CD14-positive monocyte (primary cell): Measurements from ENCODE around the gene OSBPL10. TPM values are rescaled to one million over a fixed set of nuclear protein-coding genes. Genes with fewer than 3 reads are reported as not detected.

Experiments
- DNase-seq, 3 donors: peaks; one replicate each; pipeline ENCODE4 v3.0.0-alpha.2; 2011 to 2022
- H2AFZ ChIP-seq: 2 replicates; pipeline ENCODE4 v1.6.0; 2012; ENCODE audit warnings: mild to moderate bottlenecking, low read depth, low read length, inconsistent platforms; ENCODE audit not compliant: insufficient read depth, poor library complexity, severe bottlenecking
- H3K27ac ChIP-seq, 2 donors: 1 replicate in 1 of 2; 2 replicates in 1 of 2; pipeline ENCODE4 v1.5.1; 2012 to 2013; ENCODE audit warnings: low read length in 2 of 2, control low read depth in 1 of 2, inconsistent platforms in 1 of 2, low read depth in 1 of 2, mild to moderate bottlenecking in 1 of 2
- H3K27me3 ChIP-seq, 2 donors: one replicate each; pipeline versions ENCODE4 v1.6.0 to v1.6.1; 2011 to 2013; ENCODE audit warnings: low read length in 2 of 2; ENCODE audit not compliant: control insufficient read depth in 2 of 2, insufficient read depth in 2 of 2
- H3K36me3 ChIP-seq, 2 donors: replicated peaks in 1 of 2; 1 replicate in 1 of 2; 2 replicates in 1 of 2; pipeline versions ENCODE4 v1.5.1 to v1.6.1; 2012 to 2013; ENCODE audit warnings: low read length in 2 of 2, control low read depth in 1 of 2, inconsistent platforms in 1 of 2, mild to moderate bottlenecking in 1 of 2; ENCODE audit not compliant: insufficient read depth in 2 of 2, control insufficient read depth in 1 of 2
- H3K4me1 ChIP-seq, 2 donors: 1 replicate in 1 of 2; 2 replicates in 1 of 2; pipeline versions ENCODE4 v1.5.1 to v1.6.1; 2012 to 2013; ENCODE audit warnings: low read length in 2 of 2, control low read depth in 1 of 2, inconsistent platforms in 1 of 2, mild to moderate bottlenecking in 1 of 2, moderate library complexity in 1 of 2; ENCODE audit not compliant: insufficient read depth in 2 of 2, control insufficient read depth in 1 of 2
- H3K4me2 ChIP-seq: replicated peaks from 2 replicates; pipeline ENCODE3; 2012; ENCODE audit warnings: low read length, moderate library complexity, mild to moderate bottlenecking; ENCODE audit not compliant: poor library complexity, severe bottlenecking; ENCODE audit errors: extremely low read depth
- H3K4me3 ChIP-seq, 3 experiments: fragments of 200-600 bp in 1 of 3; sonication (generic) in 1 of 3; replicated peaks in 1 of 3; 1 replicate in 2 of 3; 2 replicates in 1 of 3; pipeline ENCODE4 v1.5.1; 2011 to 2013; ENCODE audit warnings: low read length in 3 of 3, mild to moderate bottlenecking in 3 of 3, control low read depth in 2 of 3, low read depth in 2 of 3, inconsistent platforms in 1 of 3, moderate library complexity in 1 of 3
- H3K79me2 ChIP-seq: 2 replicates; pipeline ENCODE4 v1.6.0; 2012; ENCODE audit warnings: mild to moderate bottlenecking, control low read depth, inconsistent platforms, low read length, moderate library complexity; ENCODE audit not compliant: insufficient read depth
- H3K9ac ChIP-seq: 2 replicates; pipeline ENCODE4 v1.6.0; 2017; ENCODE audit warnings: low read length, mild to moderate bottlenecking; ENCODE audit not compliant: insufficient read depth, poor library complexity, severe bottlenecking
- H3K9me3 ChIP-seq, 2 donors: replicated peaks in 1 of 2; 1 replicate in 1 of 2; 2 replicates in 1 of 2; pipeline versions ENCODE4 v1.5.1 to v1.6.1; 2012 to 2013; ENCODE audit warnings: low read length in 2 of 2, control low read depth in 1 of 2; ENCODE audit not compliant: control insufficient read depth in 1 of 2, insufficient read depth in 1 of 2
- H4K20me1 ChIP-seq: 2 replicates; pipeline ENCODE4 v1.6.0; 2012; ENCODE audit warnings: mild to moderate bottlenecking, low read length, control low read depth, moderate library complexity; ENCODE audit not compliant: insufficient read depth
- H3K27ac Mint-ChIP-seq, 7 donors: one replicate each; pipeline ENCODE4 v1.8.0; 2020; ENCODE audit warnings: mild to moderate bottlenecking in 7 of 7, mixed read lengths in 7 of 7, moderate library complexity in 6 of 7, inconsistent platforms in 2 of 7
- H3K27me3 Mint-ChIP-seq, 3 donors: one replicate each; pipeline ENCODE4 v1.8.0; 2021 to 2022; ENCODE audit warnings: low read depth in 3 of 3, mild to moderate bottlenecking in 3 of 3, mixed read lengths in 3 of 3, moderate library complexity in 3 of 3, inconsistent platforms in 1 of 3
- H3K36me3 Mint-ChIP-seq, 2 donors: one replicate each; pipeline ENCODE4 v1.8.0; 2020; ENCODE audit warnings: mixed read lengths in 2 of 2, inconsistent platforms in 1 of 2, mild to moderate bottlenecking in 1 of 2
- H3K4me1 Mint-ChIP-seq: one replicate; pipeline ENCODE4 v1.8.0; 2020; ENCODE audit warnings: mild to moderate bottlenecking, mixed read lengths
- H3K4me3 Mint-ChIP-seq, 2 donors: one replicate each; pipeline ENCODE4 v1.8.0; 2020; ENCODE audit warnings: mild to moderate bottlenecking in 2 of 2, mixed read lengths in 2 of 2, moderate library complexity in 1 of 2
- H3K9me3 Mint-ChIP-seq, 7 donors: one replicate each; pipeline ENCODE4 v1.8.0; 2020 to 2022; ENCODE audit warnings: mixed read lengths in 7 of 7, mild to moderate bottlenecking in 6 of 7, moderate library complexity in 6 of 7, inconsistent platforms in 2 of 7
- WGBS: methylation state at CpG from one replicate; pipeline ENCODE4 v1.1.5; 2013; ENCODE audit warnings: missing lambda C conversion rate; ENCODE audit not compliant: insufficient coverage; 5-methylcytosine and 5-hydroxymethylcytosine counted together
- intact Hi-C, 2 donors: fragments of 100-400 bp; cut with micrococcal nuclease; formaldehyde crosslinking; loops; one replicate each; pipeline versions ENCODE4 v1.15.0 to v1.15.1; 2023
- polyA plus RNA-seq, 3 donors: library from polyadenylated mRNA; depleted of rRNA in 1 of 3; unstranded in 2 of 3; stranded (reverse) in 1 of 3; fragments of 300-500 nt in 2 of 3; fragments of >200 nt in 1 of 3; fragmentation: Illumina TruSeq in 2 of 3; gene quantifications; 1 replicate in 2 of 3; 2 replicates in 1 of 3; pipeline ENCODE4 v1.2.3, GENCODE V29; 2012 to 2021
- TF ChIP-seq, protein P1 (sequence below): fragments of 200-600 bp; IDR thresholded peaks from one replicate; pipeline ENCODE4 v1.8.0; 2022; ENCODE audit warnings: antibody characterized with exemption, mild to moderate bottlenecking

The OSBPL10 gene
- polyA plus RNA-seq, 3 donors = 0.03 TPM; not detected in 2

DNA sequence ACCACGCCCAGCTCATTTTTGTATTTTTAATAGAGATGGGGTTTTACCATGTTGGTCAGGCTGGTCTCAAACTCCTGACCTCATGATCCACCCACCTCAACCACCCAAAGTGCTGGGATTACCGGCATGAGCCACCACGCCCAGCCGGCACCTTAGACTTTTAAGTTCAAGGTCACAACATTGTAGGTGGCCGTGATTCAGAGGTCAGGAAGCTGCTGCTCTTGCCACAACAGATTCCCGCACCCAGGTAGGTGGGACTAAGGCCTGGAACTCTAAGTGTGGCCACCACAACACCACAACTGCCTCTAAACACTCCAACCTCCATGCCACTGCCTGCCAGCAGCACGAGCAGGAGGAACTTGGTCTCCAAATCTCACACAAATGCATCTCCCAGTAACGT is 251.5 kb downstream of the OSBPL10 start:
- 84% methylated on average over 6 of the region's 8 CpGs for WGBS
- no peak overlapping the region for H3K4me2 ChIP-seq
- Mint-ChIP-seq H3K4me1 (no peaks in the 10 kb centered on the region), H3K27me3 (peaks cover 0 to 2% (median 1%) of the 10 kb centered on the region in 3 donors), H3K4me3 (no peak overlapping the region), H3K9me3 (no peaks in the 10 kb centered on the region), H3K36me3 (no peaks in the 10 kb centered on the region), H3K27ac (no peak overlapping the region)
- H2AFZ ChIP-seq = no peak overlapping the region
- H3K4me1 ChIP-seq = no peaks in the 10 kb centered on the region
- H3K9ac ChIP-seq = no peak overlapping the region
- DNase-seq = no peak
- no peaks in the 10 kb centered on the region for H3K79me2 ChIP-seq
- intact Hi-C loops = no loop called here
- no peak overlapping the region for H3K4me3 ChIP-seq
- H3K9me3 ChIP-seq = no peaks in the 10 kb centered on the region
- H3K27me3 ChIP-seq = no peaks in the 10 kb centered on the region
- no peaks in the 10 kb centered on the region for H4K20me1 ChIP-seq
- H3K36me3 ChIP-seq = no peaks in the 10 kb centered on the region
- TF ChIP-seq, protein P1, sequence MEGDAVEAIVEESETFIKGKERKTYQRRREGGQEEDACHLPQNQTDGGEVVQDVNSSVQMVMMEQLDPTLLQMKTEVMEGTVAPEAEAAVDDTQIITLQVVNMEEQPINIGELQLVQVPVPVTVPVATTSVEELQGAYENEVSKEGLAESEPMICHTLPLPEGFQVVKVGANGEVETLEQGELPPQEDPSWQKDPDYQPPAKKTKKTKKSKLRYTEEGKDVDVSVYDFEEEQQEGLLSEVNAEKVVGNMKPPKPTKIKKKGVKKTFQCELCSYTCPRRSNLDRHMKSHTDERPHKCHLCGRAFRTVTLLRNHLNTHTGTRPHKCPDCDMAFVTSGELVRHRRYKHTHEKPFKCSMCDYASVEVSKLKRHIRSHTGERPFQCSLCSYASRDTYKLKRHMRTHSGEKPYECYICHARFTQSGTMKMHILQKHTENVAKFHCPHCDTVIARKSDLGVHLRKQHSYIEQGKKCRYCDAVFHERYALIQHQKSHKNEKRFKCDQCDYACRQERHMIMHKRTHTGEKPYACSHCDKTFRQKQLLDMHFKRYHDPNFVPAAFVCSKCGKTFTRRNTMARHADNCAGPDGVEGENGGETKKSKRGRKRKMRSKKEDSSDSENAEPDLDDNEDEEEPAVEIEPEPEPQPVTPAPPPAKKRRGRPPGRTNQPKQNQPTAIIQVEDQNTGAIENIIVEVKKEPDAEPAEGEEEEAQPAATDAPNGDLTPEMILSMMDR = no peak
- H3K27ac ChIP-seq = no peak overlapping the region

DNA sequence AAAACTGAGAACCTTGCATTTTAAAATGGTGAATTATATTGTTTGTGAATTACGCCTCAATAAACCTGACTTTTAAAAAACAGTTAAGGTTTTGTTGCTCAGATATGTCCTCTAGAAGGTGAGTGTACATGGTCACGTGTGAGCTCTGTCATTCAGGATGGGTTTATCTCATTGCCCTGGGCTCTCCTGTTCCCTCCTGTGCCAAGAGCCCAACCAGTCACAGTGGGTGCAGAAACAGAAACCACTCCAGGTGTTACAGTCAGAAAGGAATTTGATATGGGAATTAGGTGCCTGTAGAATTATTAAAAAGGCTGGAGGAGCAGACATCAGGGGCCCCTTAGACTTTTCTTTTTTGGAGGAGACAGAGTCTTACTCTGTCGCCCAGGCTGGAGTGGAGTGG is 252.0 kb downstream of the OSBPL10 start:
- H3K27me3 ChIP-seq = no peaks in the 10 kb centered on the region
- H3K27ac ChIP-seq = no peak overlapping the region
- no peak overlapping the region for H3K4me3 Mint-ChIP-seq
- H3K27me3 Mint-ChIP-seq = peaks cover 0 to 2% (median 1%) of the 10 kb centered on the region in 3 donors
- no peak overlapping the region for H3K4me3 ChIP-seq
- no peaks in the 10 kb centered on the region for H3K4me1 Mint-ChIP-seq
- no peaks in the 10 kb centered on the region for H3K9me3 ChIP-seq
- DNase-seq = no peak
- no peaks in the 10 kb centered on the region for H4K20me1 ChIP-seq
- H3K36me3 Mint-ChIP-seq = no peaks in the 10 kb centered on the region
- no peaks in the 10 kb centered on the region for H3K36me3 ChIP-seq
- intact Hi-C loops = no loop called here
- H2AFZ ChIP-seq = no peak overlapping the region
- TF ChIP-seq, protein P1 = no peak
- H3K27ac Mint-ChIP-seq = peak overlapping the region in 1 of 7 donors; percentile 40
- H3K4me2 ChIP-seq = no peak overlapping the region
- H3K79me2 ChIP-seq = no peaks in the 10 kb centered on the region
- H3K9me3 Mint-ChIP-seq = no peaks in the 10 kb centered on the region
- H3K4me1 ChIP-seq = no peaks in the 10 kb centered on the region
- no peak overlapping the region for H3K9ac ChIP-seq
- WGBS = 92% methylated on average over 2 of the region's 3 CpGs
